GM19351 (cell line): ENCODE data around the gene CDS1.
A peak's percentile ranks its signal among the peaks of the same experiment; 100 is the strongest.
"Not testable (repeated sequence)": the region's sequence is repeated elsewhere in the genome, so short reads cannot be mapped to it uniquely, and the experiment has no call there.

Source experiments
- ATAC-seq: cut with Tn5 transposase; IDR thresholded peaks from one replicate; pipeline ENCODE4 v1.9.1; 2021; ENCODE audit warnings: mild to moderate bottlenecking, moderate library complexity; ENCODE audit not compliant: unreplicated experiment

Gene CDS1

DNA sequence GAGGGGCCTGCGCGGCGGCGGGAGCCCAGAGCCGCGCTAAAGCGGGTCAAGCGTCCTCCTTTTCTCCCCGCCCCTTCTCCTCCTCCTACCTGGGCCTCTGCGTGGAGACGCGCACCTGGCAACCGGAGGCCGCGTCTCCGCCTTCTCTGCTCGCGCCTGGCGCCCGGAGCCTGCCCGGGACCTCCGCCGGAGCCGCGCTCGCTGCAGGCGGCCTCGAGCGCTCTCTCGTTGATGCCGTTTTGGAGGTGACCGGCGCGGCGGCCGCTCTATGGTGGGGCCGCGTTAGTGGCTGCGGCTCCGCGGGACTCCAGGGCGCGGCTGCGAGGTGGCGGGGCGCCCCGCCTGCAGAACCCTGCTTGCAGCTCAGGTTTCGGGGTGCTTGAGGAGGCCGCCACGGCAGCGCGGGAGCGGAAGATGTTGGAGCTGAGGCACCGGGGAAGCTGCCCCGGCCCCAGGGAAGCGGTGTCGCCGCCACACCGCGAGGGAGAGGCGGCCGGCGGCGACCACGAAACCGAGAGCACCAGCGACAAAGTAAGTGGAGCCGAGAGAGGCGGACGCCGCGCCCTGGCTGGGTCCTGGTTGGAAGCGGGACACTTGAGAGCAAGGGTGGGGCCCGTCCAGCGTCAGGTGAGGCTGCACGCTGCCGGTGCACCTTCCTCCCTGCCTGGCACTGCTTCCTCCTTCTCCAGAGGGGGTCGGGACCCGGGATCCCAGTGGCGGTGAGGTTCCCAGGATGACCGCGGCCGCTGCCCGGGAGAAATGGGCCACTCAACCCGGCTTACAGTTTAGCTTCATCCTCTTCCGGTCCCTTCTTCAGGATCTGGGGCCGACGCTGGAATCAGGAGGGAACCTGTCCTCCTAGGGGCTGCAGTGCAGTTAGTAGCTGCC lies at the start of gene CDS1:
CDS1 (plus strand) TSS at position 140 of the 888 bp plus-strand sequence; CDS start at position 415, 275 bp downstream.
- ATAC-seq = peak; percentile 53

DNA sequence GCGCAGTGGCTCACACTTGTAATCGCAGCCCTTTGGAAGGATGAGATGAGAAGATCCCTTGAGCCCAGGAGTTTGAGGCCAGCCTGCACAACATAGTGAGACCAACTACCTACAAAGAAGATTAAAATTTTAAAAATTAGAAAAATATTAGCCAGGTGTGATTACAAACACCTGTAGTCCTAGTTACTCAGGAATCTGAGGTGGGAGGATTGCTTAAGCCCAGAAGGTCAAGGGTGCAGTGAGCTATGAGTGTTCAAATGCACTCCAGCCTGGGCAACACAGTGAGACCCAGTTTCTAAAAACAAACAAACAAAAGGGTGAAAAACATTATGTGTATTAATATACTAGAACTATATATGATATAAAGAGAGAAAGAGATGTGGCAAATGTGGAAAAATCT lies 47.0 kb upstream of the CDS1 start:
- ATAC-seq = no peak

DNA sequence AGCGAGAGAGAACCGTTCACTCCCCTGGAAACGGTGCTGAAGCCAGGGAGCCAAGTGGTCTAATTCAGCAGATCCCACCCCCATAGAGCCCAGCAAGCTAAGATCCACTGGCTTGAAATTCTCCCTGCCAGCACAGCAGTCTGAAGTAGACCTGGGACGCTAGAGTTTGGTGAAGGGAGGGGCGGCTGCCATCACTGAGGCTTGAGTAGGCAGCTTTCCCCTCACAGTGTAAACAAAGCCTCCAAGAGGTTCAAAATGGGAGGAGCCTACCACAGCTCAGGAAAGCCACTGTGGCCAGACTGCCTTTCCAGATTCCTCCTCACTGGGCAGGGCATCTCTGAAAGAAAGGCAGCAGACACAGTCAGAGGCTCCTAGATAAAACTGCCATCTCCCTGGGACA lies 37.8 kb upstream of the CDS1 start:
- no peak for ATAC-seq

GRCh38 chr4:84547211-84547610 lies 35.7 kb upstream of the CDS1 start:
- no peak for ATAC-seq

GRCh38 chr4:84549191-84549590 lies 33.7 kb upstream of the CDS1 start:
- not testable (repeated sequence) for ATAC-seq

- ATAC-seq = no peak
Observed at GRCh38 chr4:84562156-84562555, 20.8 kb upstream of the CDS1 start.

DNA sequence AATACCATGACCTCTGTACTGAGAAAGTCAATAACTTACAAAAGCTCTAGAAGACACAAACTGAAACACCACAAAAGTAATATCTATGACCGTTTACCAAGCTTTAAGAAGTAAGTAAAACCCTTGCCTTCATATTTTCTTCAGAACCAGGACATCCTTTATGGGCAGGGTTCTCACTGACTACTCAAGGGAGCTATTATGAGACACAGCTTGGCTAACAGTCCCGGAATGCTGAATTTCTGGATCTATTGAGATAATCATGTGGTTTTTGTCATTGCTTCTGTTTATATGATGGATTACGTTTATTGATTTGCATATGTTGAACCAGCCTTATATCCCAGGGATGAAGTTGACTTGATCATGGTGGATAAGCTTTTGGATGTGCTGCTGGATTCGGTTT lies 19.9 kb upstream of the CDS1 start:
- ATAC-seq = no peak

DNA sequence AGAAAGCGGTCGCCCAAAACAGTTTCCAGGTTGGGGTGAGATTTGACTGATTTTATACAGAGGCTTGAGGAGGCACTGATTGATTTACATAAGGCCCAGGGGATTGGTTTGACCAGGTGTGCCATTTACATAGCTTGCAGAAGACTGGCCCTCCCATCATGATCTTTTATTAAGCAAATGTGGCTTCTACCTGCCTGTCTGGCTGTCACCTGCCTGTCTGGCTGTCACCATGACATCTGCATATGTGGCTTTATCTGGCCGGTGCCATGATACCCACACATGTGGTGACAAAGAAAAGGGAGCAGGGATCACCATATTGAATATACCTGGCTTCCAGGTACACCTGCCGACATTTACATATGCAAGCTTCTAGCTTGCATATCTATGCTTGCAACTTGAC lies 17.0 kb upstream of the CDS1 start:
- no peak for ATAC-seq

GRCh38 chr4:84568496-84568895 lies 14.4 kb upstream of the CDS1 start:
- ATAC-seq = no peak

- ATAC-seq = no peak
Observed at GRCh38 chr4:84569009-84569408, 13.9 kb upstream of the CDS1 start.

GRCh38 chr4:84573385-84574068 lies 9.4 kb upstream of the CDS1 start:
- no peak for ATAC-seq

DNA sequence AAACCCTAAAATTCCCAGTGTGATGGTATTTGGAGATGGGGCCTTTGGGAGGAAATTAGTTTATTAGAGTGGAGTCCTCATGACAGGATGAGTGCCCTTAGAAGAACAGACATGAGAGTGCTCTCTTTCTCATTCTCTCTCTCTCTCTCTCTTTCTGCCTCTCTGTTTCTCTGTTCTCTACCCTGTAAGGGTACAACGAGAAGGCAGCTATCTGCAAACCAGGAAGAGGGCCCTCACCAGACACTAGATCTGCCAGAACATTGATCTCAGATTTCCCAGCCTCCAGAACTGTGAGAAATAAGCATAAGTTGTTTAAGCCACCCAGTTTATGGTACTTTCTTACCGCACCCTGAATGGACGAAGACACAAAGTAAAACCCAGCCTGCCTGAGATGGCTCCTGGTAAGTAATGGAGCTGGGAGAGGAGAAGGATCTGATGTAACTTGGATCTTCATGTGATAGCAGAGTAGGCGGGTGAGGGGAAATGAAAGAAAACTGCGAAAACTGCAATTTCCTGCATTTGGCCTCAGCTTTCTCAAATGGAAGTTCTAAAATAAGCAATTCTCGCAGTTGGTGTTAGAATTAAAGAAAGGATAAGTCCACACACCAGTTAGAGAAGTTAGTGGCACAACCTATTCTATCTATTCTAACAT lies 8.7 kb upstream of the CDS1 start:
- no peak for ATAC-seq

- no peak for ATAC-seq
Observed at GRCh38 chr4:84578540-84579402, 4.2 kb upstream of the CDS1 start.

DNA sequence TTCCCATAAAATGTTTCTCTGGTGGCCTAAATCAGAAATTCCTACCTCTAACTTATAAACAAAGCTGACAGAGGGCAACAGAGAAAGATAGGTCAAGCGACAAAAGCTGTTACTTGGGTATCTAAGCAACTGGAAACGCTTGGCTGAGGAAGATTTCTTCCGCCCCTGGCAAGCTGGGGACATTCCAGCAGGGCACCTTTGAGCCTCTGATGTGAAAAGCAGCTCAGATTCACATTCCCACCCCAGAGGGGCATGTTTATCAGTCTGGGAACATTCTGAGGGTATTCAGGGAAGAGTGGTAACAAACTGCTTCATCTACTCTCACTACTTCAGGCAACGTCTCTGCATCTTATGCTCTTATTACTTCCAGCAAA lies 3.5 kb upstream of the CDS1 start:
- ATAC-seq = no peak

GRCh38 chr4:84582302-84582987 lies 482 bp upstream of the CDS1 start:
- peak; percentile 76 for ATAC-seq

GRCh38 chr4:84583876-84584380 lies 1.0 kb downstream of the CDS1 start:
- ATAC-seq = peak; percentile 38

DNA sequence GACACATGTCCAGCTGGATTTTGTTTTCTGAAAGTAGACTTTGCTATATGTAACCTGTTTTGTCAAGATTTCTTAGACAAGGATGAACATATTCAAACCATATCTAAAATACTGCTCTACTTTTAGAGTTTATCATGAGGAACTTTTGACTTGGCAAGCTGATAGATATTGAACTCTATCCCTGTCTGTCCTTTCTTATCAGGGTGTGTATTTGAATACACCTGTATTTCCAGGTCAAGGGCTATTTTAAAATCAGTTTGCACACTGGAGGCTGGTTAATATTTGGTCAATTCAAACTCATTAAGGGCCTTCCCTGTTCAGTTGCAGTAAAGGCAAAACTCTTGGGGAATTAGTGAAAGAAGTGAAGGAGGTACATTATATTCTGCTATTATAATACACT lies 2.3 kb downstream of the CDS1 start:
- ATAC-seq = no peak

- ATAC-seq = no peak
Observed at GRCh38 chr4:84594724-84595123, 11.8 kb downstream of the CDS1 start.

DNA sequence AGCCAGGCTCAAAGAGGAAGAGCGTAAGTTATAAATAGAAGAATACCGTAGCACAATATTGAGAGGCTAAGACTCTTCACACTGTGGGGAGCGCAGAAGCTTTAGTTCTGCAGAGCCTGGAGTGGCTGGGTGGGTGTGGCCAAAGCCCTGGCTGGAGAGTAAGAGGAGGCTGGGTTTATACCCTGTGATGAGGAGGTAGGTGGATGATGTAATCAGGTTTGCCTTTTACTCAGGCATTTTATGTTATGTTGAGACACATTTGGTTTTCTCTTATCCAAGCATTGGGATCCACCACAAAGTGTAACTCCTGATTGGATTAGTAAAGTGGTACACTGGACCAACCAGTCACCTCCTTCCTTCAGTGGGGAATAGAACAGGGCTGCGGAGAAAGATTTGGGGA lies 13.9 kb downstream of the CDS1 start:
- ATAC-seq = no peak

DNA sequence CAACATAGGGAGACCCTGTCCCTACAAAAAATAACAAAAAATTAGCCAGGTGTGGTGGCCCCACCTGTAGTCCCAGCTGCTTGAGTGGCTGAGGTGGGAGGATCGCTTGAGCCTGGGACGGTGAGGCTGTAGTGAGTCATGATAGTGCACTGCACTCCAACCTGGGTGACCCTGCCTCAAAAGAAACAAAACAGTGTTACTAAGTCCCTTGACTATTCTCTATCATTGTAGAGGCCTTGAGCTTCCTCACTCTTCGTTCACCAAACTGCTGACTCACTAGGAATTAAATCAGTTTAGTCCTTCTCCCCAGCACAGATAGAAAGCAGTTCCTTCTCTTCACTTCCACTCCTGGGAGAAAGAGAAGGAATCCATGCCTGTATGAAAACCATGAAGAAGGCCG lies 14.5 kb downstream of the CDS1 start:
- ATAC-seq = no peak
